Vagina (tissue), 2 donors: ENCODE data around the gene PRSS1. TPM values are rescaled to one million over a fixed set of nuclear protein-coding genes. Genes with fewer than 3 reads are reported as not detected.
"Not testable (repeated sequence)": the region's sequence is repeated elsewhere in the genome, so short reads cannot be mapped to it uniquely, and the experiment has no call there.

Experiments
- DNase-seq, 2 donors: peaks; one replicate each; pipeline ENCODE4 v3.0.0-alpha.2; 2017; ENCODE audit errors: extremely low spot score in 2 of 2
- H3K27ac ChIP-seq: fragments of 200-600 bp; sonication (generic); one replicate; pipeline ENCODE4 v1.5.1; 2019
- H3K27me3 ChIP-seq: fragments of 200-600 bp; sonication (generic); one replicate; pipeline ENCODE4 v1.5.1; 2019
- H3K36me3 ChIP-seq, 2 donors: fragments of 200-600 bp; sonication (generic); one replicate each; pipeline ENCODE4 v1.5.1; 2017 to 2019
- H3K4me1 ChIP-seq: fragments of 200-600 bp; sonication (generic); one replicate; pipeline ENCODE4 v1.5.1; 2019
- H3K4me3 ChIP-seq, 2 donors: fragments of 200-600 bp; sonication (generic); 1 replicate in 1 of 2; 2 replicates in 1 of 2; pipeline ENCODE4 v1.5.1; 2016 to 2019
- H3K9me3 ChIP-seq: fragments of 200-600 bp; sonication (generic); one replicate; pipeline ENCODE4 v1.5.1; 2019
- CTCF ChIP-seq, 3 experiments: fragments of 450-650 bp in 2 of 3; fragments of 200-600 bp in 1 of 3; sonication (generic) in 1 of 3; IDR thresholded peaks; one replicate each; pipeline ENCODE4 v1.5.1; 2017 to 2019; ENCODE audit warnings: antibody characterized with exemption in 3 of 3, mild to moderate bottlenecking in 2 of 3, moderate library complexity in 2 of 3
- POLR2A ChIP-seq, 2 donors: fragments of 450-650 bp; IDR thresholded peaks; one replicate each; pipeline ENCODE4 v1.6.1; 2017; ENCODE audit warnings: antibody characterized with exemption in 2 of 2, mild to moderate bottlenecking in 2 of 2, moderate library complexity in 2 of 2
- POLR2AphosphoS5 ChIP-seq, 2 donors: sonication (generic); formaldehyde crosslinking; IDR thresholded peaks; one replicate each; pipeline ENCODE4 v1.9.0; 2017; ENCODE audit warnings: antibody characterized with exemption in 2 of 2, mild to moderate bottlenecking in 2 of 2, low read depth in 1 of 2; ENCODE audit not compliant: insufficient read depth in 1 of 2
- intact Hi-C: fragments of 100-400 bp; cut with DNase I; formaldehyde crosslinking; loops from one replicate; pipeline ENCODE4 v1.15.1; 2023
- total RNA-seq: library from RNA; depleted of rRNA; stranded (reverse); fragments of >200 nt; gene quantifications from one replicate; pipeline ENCODE4 v1.2.3, GENCODE V29; 2016

The PRSS1 gene
- total RNA-seq, 1 donor from 2014 or later, result not detected

- H3K27me3 ChIP-seq, result no peaks in the 10 kb centered on the region
- no peaks in the 10 kb centered on the region for H3K4me1 ChIP-seq
- intact Hi-C loops, result no loop called here
These were observed 3.0 kb upstream of the PRSS1 start for GRCh38 chr7:142746264-142746663.

GRCh38 chr7:142748410-142748809 lies 862 bp upstream of the PRSS1 start:
- not testable (repeated sequence) for H3K4me1 ChIP-seq, DNase-seq

More at GRCh38 chr7:142746264-142746663, 3.0 kb upstream of the PRSS1 start:
- TF ChIP-seq POLR2A (IDR thresholded peaks at IDR 0.05) (no peak), CTCF (IDR thresholded peaks at IDR 0.05) (no peak), POLR2AphosphoS5 (IDR thresholded peaks at IDR 0.05; ENCODE audit: insufficient read depth in 1 of 2, low read depth in 1 of 2) (no peak)
- Histone ChIP-seq H3K27ac (no peak overlapping the region), H3K36me3 (no peaks in the 10 kb centered on the region), H3K9me3 (no peaks in the 10 kb centered on the region), H3K4me3 (no peak overlapping the region)
- no peak for DNase-seq

GRCh38 chr7:142750321-142750938 lies 1.2 kb downstream of the PRSS1 start:
- H3K27me3 ChIP-seq, result no peaks in the 10 kb centered on the region
- no peaks in the 10 kb centered on the region for H3K36me3 ChIP-seq
- no peak overlapping the region for H3K27ac ChIP-seq
- TF ChIP-seq POLR2AphosphoS5 (IDR thresholded peaks at IDR 0.05; ENCODE audit: insufficient read depth in 1 of 2, low read depth in 1 of 2) (no peak), CTCF (IDR thresholded peaks at IDR 0.05) (no peak), POLR2A (IDR thresholded peaks at IDR 0.05) (no peak)
- peak; percentile 25 to 58 for DNase-seq
- H3K4me1 ChIP-seq, result no peaks in the 10 kb centered on the region
- H3K9me3 ChIP-seq, result no peaks in the 10 kb centered on the region
- intact Hi-C loops, result no loop called here
- no peak overlapping the region for H3K4me3 ChIP-seq

More at GRCh38 chr7:142748410-142748809, 862 bp upstream of the PRSS1 start:
- H3K27ac ChIP-seq, H3K36me3 ChIP-seq, H3K4me3 ChIP-seq, H3K27me3 ChIP-seq, H3K9me3 ChIP-seq, intact Hi-C loops: not testable (repeated sequence)

GRCh38 chr7:142751526-142752175 lies 2.4 kb downstream of the PRSS1 start:
- H3K4me3 ChIP-seq, intact Hi-C loops: not testable (repeated sequence)
- DNase-seq, result peak; percentile 34 to 67

GRCh38 chr7:142752376-142753225 lies 3.3 kb downstream of the PRSS1 start:
- no peak overlapping the region for H3K27ac ChIP-seq
- H3K9me3 ChIP-seq, result no peaks in the 10 kb centered on the region
- H3K36me3 ChIP-seq, result no peaks in the 10 kb centered on the region
- intact Hi-C loops, result no loop called here
- DNase-seq, result peak; percentile 70 to 77
- no peaks in the 10 kb centered on the region for H3K27me3 ChIP-seq
- no peak overlapping the region for H3K4me3 ChIP-seq
- TF ChIP-seq POLR2AphosphoS5 (IDR thresholded peaks at IDR 0.05; ENCODE audit: insufficient read depth in 1 of 2, low read depth in 1 of 2), result no peak
- no peak for TF ChIP-seq CTCF (IDR thresholded peaks at IDR 0.05)
- TF ChIP-seq POLR2A (IDR thresholded peaks at IDR 0.05), result no peak
- H3K4me1 ChIP-seq, result no peaks in the 10 kb centered on the region

More at GRCh38 chr7:142751526-142752175, 2.4 kb downstream of the PRSS1 start:
- not testable (repeated sequence) for H3K9me3 ChIP-seq, H3K36me3 ChIP-seq, H3K27me3 ChIP-seq, H3K27ac ChIP-seq, H3K4me1 ChIP-seq
